A673 (cell line): ENCODE results near the gene DNAJC30. TPM values are rescaled to one million over a fixed set of nuclear protein-coding genes. Genes with fewer than 3 reads are reported as not detected.

Experiments used
- BruUV-seq: library from RNA; stranded (reverse); fragments of 400-500 nt; replicated peaks from 2 replicates; lab custom pipeline; 2021; lab: Mats Ljungman, UMichigan
- CTCF ChIA-PET: fragments of 300-600 bp; sonication (Branson Sonifier 250); formaldehyde crosslinking; loops from one replicate; lab custom pipeline; 2022; ENCODE audit warnings: antibody characterized with exemption; lab: Charles Lee
- POLR2A ChIA-PET: fragments of 300-600 bp; sonication (Branson Sonifier 250); formaldehyde crosslinking; loops from one replicate; lab custom pipeline; 2022; ENCODE audit warnings: antibody characterized with exemption; ENCODE audit not compliant: low non-redundant PET; lab: Charles Lee
- DNase-seq: peaks from one replicate; pipeline ENCODE4 v3.0.0-alpha.2; 2015; ENCODE audit warnings: low spot score
- H3K27ac ChIP-seq: fragments of 200-600 bp; sonication (generic); 2 replicates; pipeline ENCODE4 v1.5.1; 2016; ENCODE audit warnings: mixed run types, low read depth, mild to moderate bottlenecking, mixed read lengths, antibody characterized with exemption, low read length; ENCODE audit not compliant: poor library complexity, severe bottlenecking
- H3K27me3 ChIP-seq: fragments of 200-600 bp; sonication (generic); replicated peaks from 2 replicates; pipeline ENCODE4 v1.6.1; 2017; ENCODE audit warnings: mixed run types, low read depth, mild to moderate bottlenecking, mixed read lengths, antibody characterized with exemption, low read length; ENCODE audit not compliant: insufficient read depth, poor library complexity
- H3K36me3 ChIP-seq: fragments of 200-600 bp; sonication (generic); 2 replicates; pipeline ENCODE4 v1.6.1; 2016; ENCODE audit warnings: mixed run types, mild to moderate bottlenecking, mixed read lengths, antibody characterized with exemption, low read length; ENCODE audit not compliant: insufficient read depth, poor library complexity, severe bottlenecking
- H3K4me1 ChIP-seq: fragments of 200-600 bp; sonication (generic); 2 replicates; pipeline ENCODE4 v1.6.1; 2017; ENCODE audit warnings: mixed run types, mild to moderate bottlenecking, mixed read lengths, antibody characterized with exemption, low read length; ENCODE audit not compliant: insufficient read depth, poor library complexity, severe bottlenecking
- H3K4me3 ChIP-seq: fragments of 200-600 bp; sonication (generic); 2 replicates; pipeline ENCODE4 v1.5.1; 2016; ENCODE audit warnings: low read depth, mixed run types, mild to moderate bottlenecking, mixed read lengths, low read length; ENCODE audit not compliant: poor library complexity, severe bottlenecking
- H3K9me3 ChIP-seq: fragments of 200-600 bp; sonication (generic); 2 replicates; pipeline ENCODE4 v1.6.1; 2016; ENCODE audit warnings: mixed run types, low read depth, mild to moderate bottlenecking, mixed read lengths, antibody characterized with exemption, low read length; ENCODE audit not compliant: poor library complexity, severe bottlenecking
- CTCF ChIP-seq: fragments of 300-800, 200-600 bp; sonication (generic); conservative IDR thresholded peaks from 2 replicates; pipeline ENCODE4 v1.5.1; 2017; ENCODE audit warnings: low read depth, mild to moderate bottlenecking, antibody characterized with exemption, low read length, moderate library complexity, mixed read lengths
- EZH2 ChIP-seq: fragments of 200-600 bp; sonication (generic); IDR thresholded peaks from 2 replicates; pipeline ENCODE4 v1.6.1; 2017; ENCODE audit warnings: borderline replicate concordance, low read depth, mild to moderate bottlenecking, mixed read lengths, antibody characterized with exemption, low read length; ENCODE audit not compliant: poor library complexity, severe bottlenecking
- intact Hi-C: fragments of 100-400 bp; cut with micrococcal nuclease; formaldehyde crosslinking; loops from one replicate; pipeline ENCODE4 v1.10.0; 2022; ENCODE audit not compliant: unreplicated experiment
- total RNA-seq: library from RNA; stranded (reverse); gene quantifications from 2 replicates; pipeline ENCODE4 v1.2.3, GENCODE V29; 2021

The DNAJC30 gene
- total RNA-seq, 1 experiment from 2014 or later: 11.8 TPM

- CTCF ChIA-PET: interaction anchor here (0.5 to 1.3 kb wide), 5 partner anchors 24 to 201 kb away, joined by 3 to 6 read pairs (median 3); no protein-coding TSS in a partner anchor
- Histone ChIP-seq H3K9me3 (no peaks in the 10 kb centered on the region), H3K36me3 (no peaks in the 10 kb centered on the region), H3K4me3 (peak overlapping the region; percentile 87), H3K27ac (peak overlapping the region; percentile 68), H3K27me3 (no peaks in the 10 kb centered on the region), H3K4me1 (peaks cover 6% of the 10 kb centered on the region)
- no TSS peak for BruUV-seq
- intact Hi-C loops: loop anchor here (5.0 kb wide), 3 partner anchors 46 to 61 kb away; partner anchors contain the start of genes MLXIPL and STX1A
- POLR2A ChIA-PET: no interaction called here
- DNase-seq: peak; percentile 41
- TF ChIP-seq CTCF (no peak), EZH2 (no peak)
Observed at GRCh38 chr7:73668103-73668885, 15.0 kb downstream of the DNAJC30 start.

DNA sequence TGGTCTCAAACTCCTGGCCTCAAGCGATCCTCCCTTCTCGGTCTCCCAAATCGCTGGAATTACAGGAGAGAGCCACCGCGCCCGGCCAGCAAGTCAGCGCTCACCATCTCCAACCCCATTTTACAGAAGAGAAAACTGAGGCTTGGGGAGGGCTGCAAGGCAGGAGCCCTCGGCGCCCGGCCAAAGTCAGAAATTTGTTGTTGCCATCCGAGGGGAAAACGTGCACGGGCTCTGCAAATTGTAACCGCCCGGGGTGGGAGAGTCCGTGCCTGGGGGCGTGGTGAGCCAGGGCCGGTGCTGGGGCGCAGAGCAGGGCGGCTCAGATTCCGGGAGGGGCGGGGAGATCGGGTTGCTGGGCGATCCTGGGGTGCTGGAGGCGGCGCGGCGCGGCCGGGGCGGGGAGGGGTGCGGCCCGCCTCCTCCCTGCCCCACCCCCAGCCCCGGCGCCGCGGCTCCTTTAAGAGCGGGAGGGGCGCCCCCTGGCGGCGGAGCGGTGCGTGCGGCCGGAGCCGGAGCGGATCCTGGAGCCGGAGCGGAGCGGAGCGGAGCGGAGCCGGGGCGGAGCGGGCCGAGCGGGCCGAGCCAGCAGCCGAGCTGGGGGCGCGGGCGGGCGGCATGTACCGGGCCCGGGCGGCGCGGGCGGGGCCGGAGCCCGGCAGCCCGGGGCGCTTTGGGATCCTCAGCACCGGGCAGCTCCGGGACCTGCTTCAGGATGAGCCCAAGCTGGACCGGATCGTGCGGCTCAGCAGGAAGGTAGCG, 15.7 kb downstream of the DNAJC30 start, which contains the start of gene VPS37D:
Gene VPS37D (plus strand): TSS at position 488 of the 759 bp plus-strand sequence. CDS start 128 bp downstream, at position 616.
- no TSS peak for BruUV-seq
- ChIA-PET POLR2A (no interaction called here), CTCF (interaction anchor here (0.5 to 1.3 kb wide), 6 partner anchors 23 to 200 kb away, joined by 3 to 6 read pairs (median 3); no protein-coding TSS in a partner anchor)

More for the DNA sequence above, 15.7 kb downstream of the DNAJC30 start, which contains the start of gene VPS37D:
- Histone ChIP-seq H3K9me3 (no peaks in the 10 kb centered on the region), H3K27ac (peak within 1 kb of the TSS; percentile 68), H3K36me3 (no peaks in the 10 kb centered on the region), H3K4me1 (peaks cover 6% of the 10 kb centered on the region), H3K27me3 (no peaks in the 10 kb centered on the region), H3K4me3 (peak within 1 kb of the TSS; percentile 87)
- intact Hi-C loops: loop anchor here (5.0 kb wide), 3 partner anchors 45 to 60 kb away; partner anchors contain the start of genes MLXIPL and STX1A
- TF ChIP-seq EZH2 (no peak), CTCF (peak; percentile 64)
- peak; percentile 94 for DNase-seq
